HEK293 (cell line): ENCODE measurements around the gene SH3BP4.

Experiments
- CTCF ChIA-PET: fragments of 350-600 bp; formaldehyde crosslinking; extraction: SDS; loops from one replicate; lab custom pipeline; 2021; ENCODE audit warnings: antibody characterized with exemption; lab: Yijun Ruan, JAX
- POLR2A ChIA-PET: fragments of 300-600 bp; formaldehyde crosslinking; extraction: SDS; loops from one replicate; lab custom pipeline; 2020; ENCODE audit warnings: antibody characterized with exemption, inconsistent platforms; lab: Yijun Ruan, JAX
- H3K27ac ChIP-seq: fragments of 200-500 bp; sonication (Bioruptor generic); 2 replicates; pipeline ENCODE4 v1.5.1; 2014; ENCODE audit warnings: low read depth, low read length, control low read depth, inconsistent platforms; ENCODE audit errors: extremely low read depth
- H3K36me3 ChIP-seq, 2 experiments: fragments of 200-500 bp in 1 of 2; sonication (Bioruptor generic) in 1 of 2; 1 replicate in 1 of 2; 2 replicates in 1 of 2; pipeline ENCODE4 v1.5.1; 2014 to 2017; ENCODE audit warnings: inconsistent platforms in 2 of 2, low read length in 2 of 2; ENCODE audit not compliant: control insufficient read depth in 2 of 2, insufficient read depth in 1 of 2
- H3K4me1 ChIP-seq: fragments of 200-500 bp; sonication (Bioruptor generic); 2 replicates; pipeline ENCODE4 v1.5.1; 2014; ENCODE audit warnings: mild to moderate bottlenecking, low read length, inconsistent platforms; ENCODE audit not compliant: control insufficient read depth, insufficient read depth
- H3K4me3 ChIP-seq: 2 replicates; pipeline ENCODE4 v1.5.1; 2011; ENCODE audit warnings: low read depth, mild to moderate bottlenecking, control low read depth, low read length, moderate library complexity
- H3K9me3 ChIP-seq: fragments of 200-500 bp; sonication (Bioruptor generic); 2 replicates; pipeline ENCODE4 v1.5.1; 2014; ENCODE audit warnings: low read depth, low read length, inconsistent platforms; ENCODE audit not compliant: control insufficient read depth, insufficient read depth
- BCL6B ChIP-seq: fragments of 450-650 bp; formaldehyde crosslinking; IDR thresholded peaks from 2 replicates; pipeline ENCODE4 v1.5.1; 2017; ENCODE audit warnings: missing biosample characterization, missing genetic modification characterization
- KLF7 ChIP-seq: fragments of 450-650 bp; formaldehyde crosslinking; IDR thresholded peaks from 2 replicates; pipeline ENCODE4 v1.5.1; 2016; ENCODE audit warnings: missing biosample characterization, missing genetic modification characterization, borderline replicate concordance
- WT1 ChIP-seq: fragments of 450-650 bp; formaldehyde crosslinking; IDR thresholded peaks from 2 replicates; pipeline ENCODE4 v1.5.1; 2016; ENCODE audit warnings: missing biosample characterization, missing genetic modification characterization
- ZBTB26 ChIP-seq: fragments of 450-650 bp; formaldehyde crosslinking; optimal IDR thresholded peaks from 2 replicates; pipeline ENCODE3; 2016; ENCODE audit warnings: missing biosample characterization, mild to moderate bottlenecking, missing genetic modification characterization
- ZBTB7A ChIP-seq: fragments of 450-650 bp; formaldehyde crosslinking; IDR thresholded peaks from 2 replicates; pipeline ENCODE4 v1.5.1; 2016; ENCODE audit warnings: low read depth, missing biosample characterization, missing genetic modification characterization
- ZNF121 ChIP-seq: fragments of 450-650 bp; formaldehyde crosslinking; IDR thresholded peaks from 2 replicates; pipeline ENCODE4 v1.5.1; 2016; ENCODE audit warnings: missing biosample characterization, missing genetic modification characterization
- ZNF174 ChIP-seq: fragments of 450-650 bp; formaldehyde crosslinking; IDR thresholded peaks from 2 replicates; pipeline ENCODE4 v1.5.0; 2017; ENCODE audit warnings: missing biosample characterization, mild to moderate bottlenecking, missing genetic modification characterization
- ZNF24 ChIP-seq: fragments of 450-650 bp; formaldehyde crosslinking; IDR thresholded peaks from 2 replicates; pipeline ENCODE4 v1.5.1; 2016; ENCODE audit warnings: missing biosample characterization, missing genetic modification characterization
- ZNF280C ChIP-seq: fragments of 450-650 bp; formaldehyde crosslinking; IDR thresholded peaks from 2 replicates; pipeline ENCODE4 v1.5.1; 2016; ENCODE audit warnings: missing biosample characterization, missing genetic modification characterization
- ZNF292 ChIP-seq: fragments of 450-650 bp; formaldehyde crosslinking; IDR thresholded peaks from 2 replicates; pipeline ENCODE4 v1.5.1; 2016; ENCODE audit warnings: low read depth, missing biosample characterization, missing genetic modification characterization, borderline replicate concordance
- ZNF362 ChIP-seq: fragments of 450-650 bp; formaldehyde crosslinking; IDR thresholded peaks from 2 replicates; pipeline ENCODE4 v1.5.1; 2016; ENCODE audit warnings: missing biosample characterization, missing genetic modification characterization
- ZNF426 ChIP-seq: fragments of 450-650 bp; formaldehyde crosslinking; IDR thresholded peaks from 2 replicates; pipeline ENCODE4 v1.5.1; 2017; ENCODE audit warnings: missing biosample characterization, missing genetic modification characterization, mild to moderate bottlenecking, inconsistent platforms, moderate library complexity
- ZNF514 ChIP-seq: fragments of 450-650 bp; formaldehyde crosslinking; IDR thresholded peaks from 2 replicates; pipeline ENCODE4 v1.5.1; 2016; ENCODE audit warnings: missing biosample characterization, missing genetic modification characterization
- ZNF549 ChIP-seq: fragments of 450-650 bp; IDR thresholded peaks from 2 replicates; pipeline ENCODE4 v1.5.1; 2018; ENCODE audit warnings: missing biosample characterization, missing genetic modification characterization, mild to moderate bottlenecking, inconsistent platforms, moderate library complexity
- ZNF660 ChIP-seq: fragments of 450-650 bp; IDR thresholded peaks from 2 replicates; pipeline ENCODE4 v1.5.1; 2018; ENCODE audit warnings: missing biosample characterization, mild to moderate bottlenecking, missing genetic modification characterization
- ZNF830 ChIP-seq: fragments of 450-650 bp; IDR thresholded peaks from 2 replicates; pipeline ENCODE4 v1.5.0; 2018; ENCODE audit warnings: missing biosample characterization, missing genetic modification characterization, low read depth, mild to moderate bottlenecking, moderate library complexity

SH3BP4 gene

GRCh38 chr2:234975611-234976010 lies 23.8 kb downstream of the SH3BP4 start:
- TF ChIP-seq ZNF121 (tag by site-specific recombination), result peak; percentile 72; the same call in 1 of the 2 replicates
- TF ChIP-seq KLF7 (tag by site-specific recombination), result no peak
- H3K4me1 ChIP-seq, result peaks cover 9% of the 10 kb centered on the region
- ChIA-PET CTCF (interaction anchor here (1.2 kb wide), 1 partner anchor 119 kb away, joined by 6 read pairs; no protein-coding TSS in a partner anchor), POLR2A (no interaction called here)
- H3K27ac ChIP-seq, result no peak overlapping the region
- H3K36me3 ChIP-seq, result peaks cover 0 to 4% of the 10 kb centered on the region in 2 experiments; a peak in 1 of 3 replicates
- no peak overlapping the region for H3K4me3 ChIP-seq
- H3K9me3 ChIP-seq, result no peaks in the 10 kb centered on the region

GRCh38 chr2:234976479-234977227 lies 24.8 kb downstream of the SH3BP4 start:
- Histone ChIP-seq H3K36me3 (peaks cover 0 to 4% of the 10 kb centered on the region in 2 experiments; a peak in 1 of 3 replicates), H3K4me1 (peaks cover 13% of the 10 kb centered on the region), H3K27ac (no peak overlapping the region), H3K9me3 (no peaks in the 10 kb centered on the region), H3K4me3 (no peak overlapping the region)
- CTCF ChIA-PET, result interaction anchor here (1.1 to 1.2 kb wide), 2 partner anchors 8 to 120 kb away, joined by 4 to 6 read pairs; no protein-coding TSS in a partner anchor
- TF ChIP-seq ZNF24 (tag by site-specific recombination), result no peak
- TF ChIP-seq ZNF292, result no peak
- TF ChIP-seq ZNF514 (tag by site-specific recombination), result no peak
- TF ChIP-seq ZNF280C, result no peak
- TF ChIP-seq ZBTB7A (tag by site-specific recombination), result no peak
- TF ChIP-seq ZNF121 (tag by site-specific recombination), result no peak
- TF ChIP-seq ZNF426 (tag by site-specific recombination), result no peak
- no peak for TF ChIP-seq WT1
- no peak for TF ChIP-seq ZNF362
- no peak for TF ChIP-seq ZNF549 (tag by site-specific recombination)
- no peak for TF ChIP-seq ZBTB26 (tag by site-specific recombination)
- no peak for TF ChIP-seq ZNF174 (tag by site-specific recombination)
- POLR2A ChIA-PET, result no interaction called here

GRCh38 chr2:234977228-234977679 lies 25.4 kb downstream of the SH3BP4 start:
- ChIA-PET CTCF (interaction anchor here (1.1 kb wide), 1 partner anchor 9 kb away, joined by 4 read pairs; no protein-coding TSS in a partner anchor), POLR2A (no interaction called here)
- no peaks in the 10 kb centered on the region for H3K9me3 ChIP-seq
- no peak overlapping the region for H3K4me3 ChIP-seq
- TF ChIP-seq ZNF121 (tag by site-specific recombination) (no peak), ZNF660 (tag by site-specific recombination) (no peak), ZNF830 (tag by site-specific recombination) (no peak), BCL6B (no peak)
- TF ChIP-seq, all 188 proteins: peak for 0
- Histone ChIP-seq H3K4me1 (peaks cover 19% of the 10 kb centered on the region), H3K27ac (no peak overlapping the region), H3K36me3 (peaks cover 0 to 4% of the 10 kb centered on the region in 2 experiments; a peak in 1 of 3 replicates)
